GDM1 (cell line): Measurements from ENCODE around the gene RAB33A.

ENCODE experiments used
- DNase-seq: peaks from one replicate; lab custom pipeline; 2025; lab: John Stamatoyannopoulos, UW

RAB33A gene

GRCh38 chrX:130171446-130172126 lies at the start of gene RAB33A:
Gene RAB33A, plus strand, starts transcription at chrX:130171962. Its CDS starts 101 bp downstream, at chrX:130172063.
- peak; percentile 45 for DNase-seq

GRCh38 chrX:130124577-130124976 lies 47.2 kb upstream of the RAB33A start:
- DNase-seq: no peak

- DNase-seq: no peak
Observed at GRCh38 chrX:130125091-130125874, 46.5 kb upstream of the RAB33A start.

GRCh38 chrX:130130990-130131389 lies 40.8 kb upstream of the RAB33A start:
- no peak for DNase-seq

- DNase-seq: no peak
Observed at GRCh38 chrX:130136496-130136895, 35.3 kb upstream of the RAB33A start.

GRCh38 chrX:130136961-130137360 lies 34.8 kb upstream of the RAB33A start:
- no peak for DNase-seq

GRCh38 chrX:130139474-130140201 lies 32.1 kb upstream of the RAB33A start:
- DNase-seq: no peak

- DNase-seq: no peak
Observed at GRCh38 chrX:130144509-130144908, 27.3 kb upstream of the RAB33A start.

- no peak for DNase-seq
Observed at GRCh38 chrX:130145123-130145522, 26.6 kb upstream of the RAB33A start.

- DNase-seq: peak; percentile 56
Observed at GRCh38 chrX:130147631-130148030, 24.1 kb upstream of the RAB33A start.

GRCh38 chrX:130155564-130155963 lies 16.2 kb upstream of the RAB33A start:
- DNase-seq: no peak

GRCh38 chrX:130158311-130158710 lies 13.5 kb upstream of the RAB33A start:
- no peak for DNase-seq

GRCh38 chrX:130159776-130160175 lies 12.0 kb upstream of the RAB33A start:
- no peak for DNase-seq

- no peak for DNase-seq
Observed at GRCh38 chrX:130162094-130162735, 9.5 kb upstream of the RAB33A start.

GRCh38 chrX:130163398-130163797 lies 8.4 kb upstream of the RAB33A start:
- no peak for DNase-seq

GRCh38 chrX:130165181-130165702 lies 6.5 kb upstream of the RAB33A start:
- DNase-seq: no peak

- DNase-seq: peak; percentile 93
Observed at GRCh38 chrX:130165703-130166502, 5.9 kb upstream of the RAB33A start, which contains the start of gene AIFM1. Gene AIFM1, minus strand, starts transcription at chrX:130165841. Its CDS starts 185 bp downstream, at chrX:130165656.

- no peak for DNase-seq
Observed at GRCh38 chrX:130166503-130166777, 5.3 kb upstream of the RAB33A start.

GRCh38 chrX:130167040-130167439 lies 4.7 kb upstream of the RAB33A start:
- no peak for DNase-seq

- DNase-seq: peak; percentile 65
Observed at GRCh38 chrX:130170752-130171445, 863 bp upstream of the RAB33A start.
